ENCODE results near the gene SCGB3A1.

SCGB3A1 gene, protein sequence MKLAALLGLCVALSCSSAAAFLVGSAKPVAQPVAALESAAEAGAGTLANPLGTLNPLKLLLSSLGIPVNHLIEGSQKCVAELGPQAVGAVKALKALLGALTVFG

DNA sequence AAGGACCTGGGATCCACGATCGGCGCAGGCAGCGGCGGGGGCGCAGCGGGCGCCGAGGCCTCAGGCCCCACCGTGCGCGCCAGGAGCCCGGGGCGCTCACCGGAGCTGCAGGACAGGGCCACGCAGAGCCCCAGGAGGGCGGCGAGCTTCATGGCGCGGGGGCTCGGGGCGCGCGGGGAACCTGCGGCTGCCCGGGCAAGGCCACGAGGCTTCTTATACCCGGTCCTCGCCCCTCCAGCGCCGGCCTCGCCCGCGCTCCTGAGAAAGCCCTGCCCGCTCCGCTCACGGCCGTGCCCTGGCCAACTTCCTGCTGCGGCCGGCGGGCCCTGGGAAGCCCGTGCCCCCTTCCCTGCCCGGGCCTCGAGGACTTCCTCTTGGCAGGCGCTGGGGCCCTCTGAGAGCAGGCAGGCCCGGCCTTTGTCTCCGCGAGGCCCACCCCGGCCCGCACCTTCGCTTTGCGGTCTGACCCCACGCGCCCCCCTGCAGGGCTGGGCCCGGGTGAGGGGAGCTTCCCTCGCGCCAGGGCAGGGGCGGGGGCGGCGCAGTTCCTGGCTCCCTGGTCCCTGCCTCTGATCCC lies at the start of gene SCGB3A1:
TSS of gene SCGB3A1 (minus strand) at position 189 of the 577 bp plus-strand sequence. CDS start at position 152, 37 bp downstream.
- DNase-seq: no peak

DNA sequence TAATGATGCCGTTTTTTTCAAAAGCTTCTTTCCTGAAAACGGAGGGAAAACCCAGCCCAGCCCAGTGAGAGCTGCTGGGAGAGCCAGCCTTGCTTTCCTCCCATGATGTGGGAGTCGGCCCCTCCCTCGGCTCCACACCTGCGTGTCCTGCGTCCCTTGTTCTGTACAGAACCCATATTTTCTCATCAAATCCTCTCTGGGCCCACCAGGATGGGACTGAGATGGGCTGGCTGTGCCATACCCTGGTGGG lies 49.2 kb upstream of the SCGB3A1 start:
- DNase-seq: no peak

DNA sequence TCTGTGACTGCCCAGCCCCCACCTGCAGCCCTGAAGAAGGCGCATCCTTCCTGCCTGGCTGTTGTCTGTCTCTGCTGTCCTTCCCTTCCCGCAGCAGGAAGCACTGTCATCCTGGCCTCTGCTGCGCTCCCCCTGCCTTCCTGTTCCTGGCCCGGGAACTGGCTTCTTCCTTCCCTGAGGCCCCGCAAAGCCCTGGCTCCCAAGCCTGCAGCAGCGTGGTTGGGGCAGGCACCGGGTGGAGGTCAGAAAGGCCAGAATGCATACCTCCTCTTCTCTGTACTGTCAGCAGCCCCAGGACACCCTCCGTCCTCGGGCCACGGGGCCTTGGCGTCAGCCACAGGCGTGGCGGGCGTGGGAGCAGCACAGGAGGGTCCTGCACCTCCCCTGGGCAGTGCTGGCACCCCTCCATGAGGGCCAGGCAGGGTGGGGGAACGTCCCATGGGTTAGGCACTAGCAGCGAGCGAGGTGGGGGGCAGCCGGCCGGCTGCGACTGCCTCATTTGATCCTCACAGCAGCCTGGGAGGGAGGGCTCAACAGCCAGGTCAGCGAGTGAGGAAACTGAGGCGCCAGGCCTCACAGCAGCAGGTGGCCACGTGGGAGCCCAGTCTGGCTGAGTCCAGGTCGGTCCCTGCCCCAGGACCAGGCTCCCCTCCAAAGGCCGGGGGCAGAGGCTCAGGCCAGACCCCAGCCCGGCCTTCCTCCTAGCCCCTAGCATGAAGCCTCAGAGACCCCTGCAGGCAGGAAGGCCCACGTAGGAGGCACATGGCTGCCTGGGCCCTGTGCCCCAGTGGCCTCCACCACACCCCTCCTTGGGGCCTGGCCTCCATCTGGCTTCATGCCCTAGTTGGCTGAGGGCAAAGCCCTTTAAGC lies 48.7 kb upstream of the SCGB3A1 start:
- DNase-seq: no peak

DNA sequence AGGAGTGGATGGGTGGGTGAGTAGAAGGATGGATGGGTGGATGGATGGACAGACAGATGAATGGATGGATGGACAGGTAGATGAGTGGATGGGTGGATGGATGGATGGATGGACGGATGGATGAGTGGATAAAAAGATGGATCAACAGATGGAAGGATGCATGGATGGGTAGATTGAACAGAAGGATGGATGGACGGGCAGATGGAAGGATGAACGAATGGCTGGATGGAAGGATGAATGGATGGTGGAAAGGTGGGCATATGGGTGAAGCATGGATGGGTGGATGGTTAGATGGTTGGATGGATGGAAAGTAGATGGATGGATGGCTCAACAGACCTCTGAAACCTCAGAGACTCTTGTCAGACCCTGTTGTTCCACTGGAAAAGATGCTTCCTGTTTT lies 48.0 kb upstream of the SCGB3A1 start:
- no peak for DNase-seq

DNA sequence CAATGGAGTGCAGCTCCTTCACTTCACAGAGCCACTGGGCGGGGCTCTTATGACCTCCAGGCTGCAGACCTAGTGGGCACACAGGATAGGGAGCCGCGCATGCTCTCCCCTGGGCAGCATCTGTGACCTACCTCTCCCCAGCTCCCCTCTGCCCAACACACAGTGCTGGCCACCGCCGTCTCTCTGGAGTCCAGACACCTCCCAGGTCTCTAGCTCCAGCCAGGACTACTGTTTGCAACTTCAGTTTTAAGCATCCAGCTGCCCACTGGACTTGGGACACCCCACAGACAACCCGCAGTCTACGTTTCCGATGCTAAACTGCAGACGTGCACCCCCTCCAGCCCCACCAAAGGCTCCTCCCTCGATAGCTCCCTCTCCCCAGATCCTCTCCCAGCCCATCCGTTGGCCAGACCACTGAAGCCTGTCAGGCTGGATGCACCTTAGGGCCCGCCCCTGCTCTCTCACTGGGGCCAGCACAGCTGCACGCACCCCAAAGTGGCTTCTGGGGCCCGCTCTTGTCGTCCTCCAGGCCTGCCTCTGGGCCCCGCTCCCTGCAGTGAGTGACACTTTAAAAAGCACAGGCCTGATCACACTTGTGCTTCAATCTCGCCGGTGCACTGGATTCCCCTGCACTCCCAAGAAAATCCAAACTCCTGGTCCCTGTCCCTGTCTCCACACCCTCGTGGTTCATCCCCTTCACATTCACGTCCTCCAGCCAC lies 46.8 kb upstream of the SCGB3A1 start:
- no peak for DNase-seq

DNA sequence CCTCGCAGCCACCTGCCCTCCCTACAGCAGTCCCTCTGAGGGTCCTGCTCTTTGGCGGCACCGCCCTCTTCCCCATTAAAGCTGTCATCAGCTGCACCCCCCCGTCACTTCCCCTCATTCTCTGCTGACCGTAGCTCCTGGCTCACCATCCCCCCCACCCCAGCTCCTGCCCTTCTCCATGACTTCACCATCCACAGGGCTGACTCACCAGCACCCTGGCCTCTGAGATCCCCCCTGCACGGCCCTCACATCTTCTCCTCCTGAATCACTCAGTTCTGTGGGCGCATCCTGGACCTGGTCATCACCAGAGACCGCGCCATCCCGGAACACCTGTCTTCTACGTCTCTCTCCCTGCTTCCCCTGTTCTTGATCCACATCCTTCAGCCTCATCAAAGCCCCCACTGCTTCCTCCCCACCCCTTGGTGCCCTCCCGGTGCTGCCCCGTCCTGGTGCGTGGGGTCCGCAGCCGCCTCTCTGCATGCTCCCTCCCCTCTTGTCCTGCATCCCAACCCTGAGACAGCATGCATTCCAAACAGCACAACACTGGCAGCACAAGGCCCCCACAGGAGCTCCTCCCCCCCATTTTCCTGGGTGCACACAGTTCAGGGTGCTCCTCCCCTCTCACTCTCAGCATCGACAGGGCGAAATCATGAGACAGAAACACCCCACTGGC lies 45.2 kb upstream of the SCGB3A1 start:
- no peak for DNase-seq

DNA sequence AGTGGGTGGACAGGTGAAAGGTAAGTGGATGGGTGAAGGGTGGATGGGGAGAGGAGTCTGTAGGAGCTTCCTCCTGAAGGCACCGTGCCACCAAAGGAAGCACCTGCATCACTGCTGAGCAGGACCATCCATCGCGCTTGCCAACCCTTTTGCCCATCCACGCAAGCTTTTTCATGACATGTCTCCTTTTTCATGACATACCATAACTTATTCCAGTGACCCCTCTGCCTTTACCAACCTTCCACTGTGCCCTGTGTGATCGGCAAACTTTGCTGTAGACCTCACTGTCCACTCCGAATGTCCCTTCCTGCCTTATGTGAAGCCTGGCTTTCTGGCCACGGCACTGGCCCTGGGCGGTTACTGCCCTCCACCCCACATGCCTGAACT lies 44.7 kb upstream of the SCGB3A1 start:
- DNase-seq: no peak

DNA sequence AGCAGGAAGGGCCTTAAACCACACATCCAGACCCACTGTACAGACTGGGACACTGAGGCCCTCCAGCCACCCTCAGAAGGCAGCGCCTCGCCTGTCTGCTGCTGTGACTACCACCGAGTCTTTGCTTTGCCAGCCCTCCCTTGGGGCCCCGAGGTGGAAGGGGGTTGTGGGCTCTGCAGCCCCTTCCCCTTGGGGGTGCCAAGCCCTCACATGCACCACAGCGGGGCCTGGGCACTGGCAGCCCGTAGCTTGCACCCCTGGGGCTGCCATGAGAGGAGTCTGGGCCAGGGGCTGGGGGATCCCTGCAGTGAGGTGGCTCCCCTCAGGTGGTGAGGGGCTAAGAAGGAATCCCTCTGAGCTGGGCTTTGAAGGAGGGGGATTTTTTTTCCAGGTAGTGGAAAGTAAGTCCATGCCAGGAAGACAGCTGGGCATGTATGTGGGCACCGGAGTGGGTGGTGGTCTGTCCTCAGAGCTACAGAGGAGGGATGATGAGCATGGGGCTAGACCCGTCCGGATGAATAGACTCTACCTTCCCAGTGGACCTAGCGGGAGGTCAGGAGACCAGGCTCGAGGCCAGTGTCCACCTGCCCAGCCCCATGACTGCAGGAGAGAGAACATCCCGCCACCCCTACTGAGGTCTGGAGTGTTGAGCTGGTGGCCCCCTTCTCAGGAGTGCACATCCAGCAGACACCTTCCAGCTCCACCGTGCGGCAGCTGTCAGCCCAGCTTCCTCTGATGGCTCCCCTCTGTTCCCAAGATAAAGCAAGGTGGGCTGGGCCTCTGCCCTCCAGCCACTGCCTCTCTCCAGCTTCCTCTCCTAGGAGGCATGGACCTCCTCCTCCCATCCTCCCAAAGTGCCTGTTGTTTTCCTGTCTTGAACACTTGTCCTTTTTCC lies 42.2 kb upstream of the SCGB3A1 start:
- no peak for DNase-seq

DNA sequence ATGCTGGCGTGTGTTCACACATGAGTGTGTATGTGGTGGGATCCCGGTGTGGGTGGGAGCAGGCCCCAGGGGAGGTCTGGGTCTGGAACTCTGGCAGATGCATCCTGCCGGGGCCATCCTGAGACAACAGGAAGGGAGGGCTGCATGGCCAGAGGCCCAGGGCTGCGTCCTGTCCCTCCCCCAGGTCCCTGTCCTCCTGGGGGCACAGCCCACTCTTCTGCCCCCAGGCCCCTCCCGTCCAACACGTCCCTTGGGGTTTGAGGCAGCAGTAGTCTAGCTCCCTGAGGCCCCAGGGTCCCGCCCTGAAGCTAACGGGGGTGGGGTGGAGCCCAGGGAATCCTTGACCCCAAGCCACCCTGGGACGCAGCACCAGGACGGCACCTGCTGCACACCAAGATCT lies 41.5 kb upstream of the SCGB3A1 start:
- DNase-seq: no peak

DNA sequence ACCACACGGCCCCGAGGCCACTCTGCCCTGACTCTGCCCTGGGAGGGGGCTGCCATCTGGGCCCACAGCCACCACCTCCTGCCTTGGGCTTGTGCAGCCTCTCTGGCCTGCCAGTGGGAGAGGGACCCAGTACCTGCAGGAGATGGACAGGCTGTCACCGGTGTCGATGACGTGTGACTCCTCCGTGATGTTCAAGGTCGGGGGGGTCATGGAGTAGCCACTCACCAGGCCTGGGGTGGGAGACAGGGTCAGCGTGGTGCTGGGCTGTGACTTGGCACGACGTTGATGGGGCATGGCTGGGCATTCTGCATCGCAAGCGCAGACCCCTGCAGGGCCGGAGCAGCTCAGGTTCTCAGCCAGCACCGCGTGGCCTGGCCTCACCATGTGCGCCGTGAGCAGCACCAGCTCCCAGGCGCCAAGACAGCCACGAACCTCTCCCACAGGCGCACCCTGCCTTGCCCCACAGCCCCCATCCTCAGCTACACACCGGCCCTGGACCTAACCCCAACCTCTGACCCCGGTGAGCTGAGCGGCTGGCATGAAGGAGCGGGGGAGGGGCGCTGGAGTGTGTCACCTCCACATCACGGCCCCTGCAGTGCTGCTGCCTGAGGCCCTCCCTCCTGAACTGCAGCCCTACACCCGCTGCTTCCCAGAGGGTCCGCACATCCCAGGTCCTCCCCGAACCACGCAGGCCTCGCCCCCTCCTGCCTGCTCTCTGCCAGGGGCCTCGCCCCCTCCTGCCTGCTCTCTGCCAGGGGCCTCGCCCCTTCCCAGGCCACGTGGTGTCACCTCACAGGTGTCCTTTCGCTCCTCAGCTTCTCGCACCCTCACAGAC lies 40.5 kb upstream of the SCGB3A1 start:
- DNase-seq: no peak

DNA sequence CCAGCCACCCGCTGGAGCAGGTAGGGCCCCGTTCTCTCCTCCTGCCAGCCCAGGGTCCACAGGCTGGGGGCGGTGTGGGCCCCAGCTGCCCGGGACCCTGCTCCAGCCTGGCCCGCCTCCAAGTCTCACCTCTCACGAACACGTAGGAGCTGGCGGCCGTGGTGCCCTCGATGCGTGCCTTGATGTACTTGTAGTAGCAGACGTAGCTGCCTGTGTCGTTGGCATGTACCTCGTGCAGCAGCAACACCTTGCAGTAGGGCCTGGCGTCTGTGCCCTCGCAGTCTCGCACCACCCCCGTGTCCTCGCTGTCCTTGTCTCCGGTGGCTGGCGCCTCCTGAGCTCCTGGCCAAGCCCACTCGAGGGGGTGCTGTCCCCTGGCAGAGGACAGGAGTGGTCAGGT lies 39.1 kb upstream of the SCGB3A1 start:
- no peak for DNase-seq

DNA sequence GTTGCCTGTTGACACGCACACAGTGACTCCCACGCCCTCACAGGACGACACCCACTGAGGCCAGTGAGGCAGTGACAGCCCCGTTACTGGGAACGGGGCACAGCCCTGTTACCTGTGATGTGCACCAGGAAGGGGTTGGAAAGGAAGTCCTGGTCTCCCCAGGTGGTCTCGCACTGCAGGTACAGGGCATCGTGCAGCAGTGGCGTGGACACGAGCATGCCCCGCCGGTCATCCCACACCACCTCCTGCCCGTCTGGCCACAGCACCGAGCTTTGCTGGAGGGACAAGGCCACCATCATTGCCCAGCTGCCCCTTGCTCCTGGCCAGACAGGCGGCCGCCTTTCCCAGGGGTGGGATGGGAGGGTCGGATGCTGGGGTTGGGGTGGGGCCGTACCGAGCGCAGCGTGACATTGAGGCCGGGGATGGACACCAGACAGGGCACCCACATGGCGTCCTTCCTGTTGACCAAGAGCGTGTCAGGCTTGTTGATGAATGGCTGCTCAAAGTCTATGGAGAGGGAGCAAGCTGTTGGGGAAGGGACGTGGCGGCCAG lies 38.6 kb upstream of the SCGB3A1 start:
- DNase-seq: no peak

DNA sequence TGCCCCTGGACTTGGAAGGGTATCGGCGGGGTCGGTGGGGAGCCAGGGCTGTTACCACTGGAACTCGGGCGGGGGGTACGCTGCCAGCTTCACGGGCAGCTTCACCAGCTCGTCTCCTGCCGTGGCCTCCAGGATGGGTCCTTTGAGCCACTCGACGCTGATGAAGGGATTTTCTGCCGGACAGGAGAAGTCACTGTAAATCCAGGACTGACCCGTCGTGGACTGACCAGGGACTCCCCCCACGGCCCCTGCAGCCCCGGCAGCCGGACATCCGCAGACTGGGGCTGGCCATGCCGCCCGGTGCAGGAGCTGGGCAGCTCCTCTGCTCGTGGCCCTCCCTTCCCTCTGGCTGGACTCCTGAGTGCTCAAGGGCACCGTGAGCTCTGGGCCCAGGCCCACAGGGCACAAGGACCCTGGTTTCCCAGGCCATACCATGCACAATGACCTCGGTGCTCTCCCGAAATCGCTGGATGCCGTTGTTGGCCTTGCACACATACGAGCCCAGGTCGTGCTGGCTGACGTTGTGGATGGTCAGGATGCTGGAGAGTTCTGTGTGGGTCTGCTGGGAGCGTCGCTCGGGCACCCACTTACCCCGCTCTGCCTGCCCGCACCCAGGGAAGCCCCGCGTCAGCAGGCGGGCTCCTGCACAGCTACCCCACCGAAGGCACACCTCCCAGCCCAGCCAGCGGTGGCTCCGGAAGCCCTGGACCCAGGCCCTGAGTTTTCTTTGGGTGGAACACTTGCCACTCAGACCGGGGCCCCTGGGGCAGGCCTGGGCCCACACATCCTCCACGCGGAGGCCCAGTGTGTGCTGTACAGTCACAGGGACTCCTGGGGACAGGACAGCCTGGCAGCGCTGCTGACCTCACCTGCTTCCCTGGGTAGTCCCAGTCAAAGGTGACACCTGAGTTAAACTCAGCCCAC lies 37.8 kb upstream of the SCGB3A1 start:
- no peak for DNase-seq

DNA sequence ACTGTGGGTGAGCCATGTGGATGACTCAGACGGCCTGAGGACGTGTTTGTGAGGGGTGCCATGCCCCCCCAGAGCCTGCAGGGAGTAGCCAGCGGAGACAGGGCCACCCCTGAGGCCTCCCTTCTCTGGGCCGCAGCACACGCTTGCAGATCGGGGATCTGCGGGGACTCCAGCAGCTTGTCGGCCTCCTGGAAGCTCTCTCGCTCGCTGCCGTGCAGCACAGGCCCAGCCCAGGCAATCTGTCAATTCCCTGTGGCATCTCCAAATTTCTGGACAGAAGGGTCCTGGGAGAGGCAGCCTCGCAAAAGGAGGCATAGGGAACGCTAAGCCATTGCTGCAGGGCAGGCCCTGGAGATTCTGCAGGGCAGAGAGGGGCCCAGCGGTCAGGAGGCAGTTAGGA lies 36.9 kb upstream of the SCGB3A1 start:
- DNase-seq: no peak

DNA sequence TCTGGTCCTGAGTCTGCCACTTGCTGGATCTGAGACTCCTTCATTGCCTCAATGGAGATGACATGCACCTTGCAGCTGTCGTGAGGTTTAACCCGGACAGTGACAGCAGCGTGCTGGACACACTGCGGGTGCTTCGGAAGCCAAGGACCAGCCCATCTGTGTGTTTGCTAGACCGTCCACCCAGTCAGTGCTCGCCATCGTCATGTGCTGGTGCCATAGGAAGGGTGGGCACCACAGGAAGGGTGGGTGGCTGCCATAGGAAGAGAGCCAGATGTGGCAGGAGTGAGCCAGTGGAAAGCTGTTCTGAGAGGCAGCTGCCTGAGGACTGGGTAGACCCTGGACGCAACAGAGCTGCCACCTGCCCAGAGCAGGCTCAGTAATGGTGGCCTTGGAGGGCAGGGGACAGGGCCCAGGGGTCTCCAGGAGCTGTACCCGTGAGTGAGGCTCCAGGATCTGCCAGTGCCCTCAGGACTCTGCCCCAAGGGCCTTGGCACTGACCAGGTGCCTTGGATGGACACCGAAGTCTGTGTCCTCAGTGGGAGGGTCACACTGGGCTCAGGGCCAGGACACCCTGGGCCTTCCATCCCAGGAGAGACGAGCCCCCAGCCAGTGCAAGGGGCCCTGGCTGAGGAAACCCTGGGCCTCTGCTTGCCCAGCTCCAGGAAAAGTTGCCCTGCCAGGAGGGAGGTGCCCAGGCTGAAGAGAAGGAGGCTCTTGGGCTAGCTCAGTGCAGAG lies 36.3 kb upstream of the SCGB3A1 start:
- DNase-seq: no peak

DNA sequence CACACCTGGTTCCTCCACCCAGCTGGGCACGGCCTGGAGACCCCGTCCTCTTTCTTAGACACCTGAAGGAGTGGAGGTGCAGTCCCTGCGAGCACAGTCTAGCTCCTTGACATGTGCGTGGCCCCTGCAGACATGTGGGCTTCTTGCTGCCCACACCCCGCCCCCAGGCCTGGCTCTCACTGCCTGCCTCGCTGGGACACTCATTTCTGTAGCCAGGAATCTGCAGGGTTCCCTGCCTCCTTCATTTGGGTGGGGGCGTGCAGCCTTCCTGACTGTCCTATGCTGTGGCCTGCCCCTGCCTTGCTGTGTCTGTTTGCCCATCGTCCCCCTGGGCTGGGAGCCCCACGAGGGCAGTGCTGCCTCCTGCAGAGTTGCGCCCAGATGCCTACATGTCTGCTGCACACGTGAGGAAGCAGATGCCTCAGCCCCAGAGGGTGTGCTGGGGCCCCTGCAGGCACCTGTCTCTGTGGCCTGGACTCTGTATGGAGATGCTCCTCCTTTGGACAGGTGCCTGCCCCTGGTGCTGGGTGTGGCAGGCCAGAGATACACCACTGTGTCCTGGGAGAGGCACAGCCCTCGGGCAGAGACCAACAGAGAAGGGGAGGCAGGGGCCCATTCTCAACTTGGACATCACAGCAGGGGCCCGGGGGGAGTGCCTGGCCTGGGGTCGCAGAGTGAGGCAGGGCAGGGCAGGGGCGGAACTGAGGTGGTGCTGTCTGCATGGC lies 35.5 kb upstream of the SCGB3A1 start:
- DNase-seq: no peak

DNA sequence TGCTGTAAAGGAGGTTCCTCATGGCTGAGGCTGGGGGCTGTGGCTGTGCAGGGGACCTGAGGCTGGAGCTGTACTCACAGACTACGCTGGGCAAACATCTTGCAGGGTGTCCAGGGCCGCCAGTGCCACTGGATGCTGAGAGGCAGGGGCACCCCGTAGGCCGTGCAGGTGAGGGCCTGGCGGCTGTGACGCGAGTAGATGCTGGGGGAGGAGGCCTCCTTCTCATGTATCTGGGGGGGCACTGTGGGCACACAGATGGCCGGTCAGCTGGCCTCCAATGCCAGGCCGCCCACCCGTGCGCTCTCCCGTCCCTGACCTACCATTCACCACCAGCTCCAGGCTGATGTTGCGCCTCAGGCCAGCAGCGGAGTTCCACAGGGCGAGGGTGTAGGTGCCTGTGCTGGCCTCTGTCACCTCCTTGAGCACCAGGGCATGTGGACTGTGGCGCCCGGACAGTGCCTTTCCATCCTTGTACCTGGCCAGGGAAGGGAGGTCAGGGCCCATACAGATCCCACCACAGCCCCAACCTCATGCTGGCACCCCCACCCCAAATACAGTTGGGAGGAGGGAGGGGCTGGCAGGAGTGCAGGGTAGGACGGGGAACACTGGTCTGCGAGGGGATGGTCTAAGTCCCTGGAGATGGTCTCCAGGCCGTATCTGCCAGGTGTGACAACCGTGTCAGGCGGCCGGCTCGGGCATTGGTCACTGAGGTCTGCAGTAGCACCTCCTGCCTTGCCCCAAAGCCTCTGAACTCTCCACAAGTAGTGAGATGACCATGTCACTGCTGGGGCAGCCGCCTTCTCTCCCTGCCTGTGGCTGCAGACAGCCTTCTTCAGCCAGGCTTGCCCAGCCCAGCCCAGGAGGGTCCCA lies 34.7 kb upstream of the SCGB3A1 start:
- DNase-seq: no peak

All from stimulated activated CD4-positive, alpha-beta T cell treated with anti-CD3 and anti-CD28 coated beads, Interleukin-2, amount 100 ng/mL, for 24 hours (primary cell).